Gastrocnemius medialis (tissue), 4 donors: Measurements from ENCODE around the gene ABCC8. TPM values are rescaled to one million over a fixed set of nuclear protein-coding genes. Genes with fewer than 3 reads are reported as not detected.

Experiments
- ATAC-seq, 2 donors: fragments of 150-250 bp; one replicate each; pipeline ENCODE4 v1.9.1; 2016
- DNase-seq, 2 donors: peaks; one replicate each; pipeline ENCODE4 v3.0.0-alpha.2; 2019
- H3K27ac ChIP-seq, 4 donors: fragments of 200-600 bp; sonication (generic); 1 replicate in 1 of 4; 2 replicates in 3 of 4; pipeline ENCODE4 v1.5.1; 2016 to 2018; ENCODE audit warnings: mild to moderate bottlenecking in 2 of 4, moderate library complexity in 1 of 4
- H3K27me3 ChIP-seq, 3 donors: fragments of 200-600 bp; sonication (generic) in 2 of 3; 1 replicate in 1 of 3; 2 replicates in 2 of 3; pipeline versions ENCODE4 v1.5.1 to v1.6.0; 2016 to 2019; ENCODE audit warnings: mild to moderate bottlenecking in 1 of 3, moderate library complexity in 1 of 3
- H3K36me3 ChIP-seq, 2 donors: fragments of 200-600 bp; sonication (generic) in 1 of 2; one replicate each; pipeline ENCODE4 v1.5.1; 2017 to 2018
- H3K4me1 ChIP-seq, 2 donors: fragments of 200-600 bp; sonication (generic) in 1 of 2; one replicate each; pipeline ENCODE4 v1.5.1; 2016 to 2017; ENCODE audit warnings: mild to moderate bottlenecking in 2 of 2
- H3K4me3 ChIP-seq, 4 donors: fragments of 200-600 bp; sonication (generic) in 3 of 4; 1 replicate in 1 of 4; 2 replicates in 3 of 4; pipeline ENCODE4 v1.5.1; 2016 to 2019; ENCODE audit warnings: mild to moderate bottlenecking in 2 of 4
- H3K9me3 ChIP-seq, 3 donors: fragments of 200-600 bp; sonication (generic) in 2 of 3; 1 replicate in 1 of 3; 2 replicates in 2 of 3; pipeline ENCODE4 v1.5.1; 2016 to 2019
- POLR2A ChIP-seq, 2 donors: fragments of 450-650 bp; IDR thresholded peaks; one replicate each; pipeline ENCODE4 v1.6.1; 2017; ENCODE audit warnings: antibody characterized with exemption in 2 of 2, mild to moderate bottlenecking in 2 of 2, moderate library complexity in 2 of 2
- in situ Hi-C, 4 donors: fragments of 200-750 bp; cut with MboI; loops; one replicate each; pipeline versions ENCODE4 v1.15.0 to v1.8.0; 2017; ENCODE audit warnings: low sequenced_read_pairs in 4 of 4
- intact Hi-C: fragments of 100-400 bp; cut with DNase I; formaldehyde crosslinking; loops from one replicate; pipeline ENCODE4 v1.15.1; 2023; ENCODE audit warnings: low total_unique reads
- total RNA-seq, 4 donors: library from RNA; depleted of rRNA; stranded (reverse); fragments of >200 nt; gene quantifications; one replicate each; pipeline versions ENCODE4 v1.1.0 to v1.2.3, GENCODE V29; 2016
- TF ChIP-seq, protein P1 (sequence below), 5 experiments: fragments of 450-650 bp in 3 of 5; fragments of 200-600 bp in 2 of 5; sonication (generic) in 2 of 5; IDR thresholded peaks in 4 of 5; conservative IDR thresholded peaks in 1 of 5; 1 replicate in 4 of 5; 2 replicates in 1 of 5; pipeline ENCODE4 v1.5.1; 2016 to 2019; ENCODE audit warnings: antibody characterized with exemption in 5 of 5, mild to moderate bottlenecking in 3 of 5, moderate library complexity in 3 of 5

Gene ABCC8
- total RNA-seq, 4 donors from 2014 or later = 0.33 to 4.0 (median 1.1) TPM

DNA sequence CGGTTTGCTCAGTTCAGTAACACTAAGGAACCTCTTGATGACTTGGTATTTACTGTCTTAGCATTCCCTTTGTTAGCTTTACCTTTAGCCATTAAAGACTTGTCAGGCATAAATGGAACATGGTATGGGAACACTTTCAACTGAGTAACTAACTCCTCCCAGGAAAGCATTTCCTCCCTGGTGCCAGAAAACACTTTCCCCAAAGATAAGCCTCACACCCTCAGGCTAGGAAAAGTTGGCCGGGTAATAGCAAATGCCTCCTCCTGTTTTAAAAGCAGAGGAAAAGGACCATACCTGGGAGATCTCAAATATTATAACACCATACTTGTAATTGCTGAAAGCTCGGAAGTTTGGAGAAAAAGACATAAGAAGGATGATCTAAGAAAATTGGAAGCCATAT, 100.2 kb downstream of the ABCC8 start:
- Histone ChIP-seq H3K36me3 (peaks cover 0 to 12% of the 10 kb centered on the region in 2 donors), H3K27me3 (no peaks in the 10 kb centered on the region), H3K4me3 (no peak overlapping the region), H3K9me3 (peaks cover 0 to 5% (median 4%) of the 10 kb centered on the region in 3 donors), H3K4me1 (peaks cover 19 to 34% of the 10 kb centered on the region in 2 donors), H3K27ac (no peak overlapping the region)
- intact Hi-C loops (no loop called here), in situ Hi-C loops (loop anchor here in 2 of 4 donors (25.0 kb wide), 2 partner anchors 311 to 336 kb away; partner anchors contain the start of gene MYOD1 (in 1 of the 2))
- TF ChIP-seq, protein P1, sequence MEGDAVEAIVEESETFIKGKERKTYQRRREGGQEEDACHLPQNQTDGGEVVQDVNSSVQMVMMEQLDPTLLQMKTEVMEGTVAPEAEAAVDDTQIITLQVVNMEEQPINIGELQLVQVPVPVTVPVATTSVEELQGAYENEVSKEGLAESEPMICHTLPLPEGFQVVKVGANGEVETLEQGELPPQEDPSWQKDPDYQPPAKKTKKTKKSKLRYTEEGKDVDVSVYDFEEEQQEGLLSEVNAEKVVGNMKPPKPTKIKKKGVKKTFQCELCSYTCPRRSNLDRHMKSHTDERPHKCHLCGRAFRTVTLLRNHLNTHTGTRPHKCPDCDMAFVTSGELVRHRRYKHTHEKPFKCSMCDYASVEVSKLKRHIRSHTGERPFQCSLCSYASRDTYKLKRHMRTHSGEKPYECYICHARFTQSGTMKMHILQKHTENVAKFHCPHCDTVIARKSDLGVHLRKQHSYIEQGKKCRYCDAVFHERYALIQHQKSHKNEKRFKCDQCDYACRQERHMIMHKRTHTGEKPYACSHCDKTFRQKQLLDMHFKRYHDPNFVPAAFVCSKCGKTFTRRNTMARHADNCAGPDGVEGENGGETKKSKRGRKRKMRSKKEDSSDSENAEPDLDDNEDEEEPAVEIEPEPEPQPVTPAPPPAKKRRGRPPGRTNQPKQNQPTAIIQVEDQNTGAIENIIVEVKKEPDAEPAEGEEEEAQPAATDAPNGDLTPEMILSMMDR (IDR thresholded peaks at IDR 0.05 in 4 of 5, conservative IDR thresholded peaks at IDR 0.05 in 1 of 5) = no peak
- no peak for TF ChIP-seq POLR2A (IDR thresholded peaks at IDR 0.05)
- ATAC-seq (no peak), DNase-seq (no peak)

DNA sequence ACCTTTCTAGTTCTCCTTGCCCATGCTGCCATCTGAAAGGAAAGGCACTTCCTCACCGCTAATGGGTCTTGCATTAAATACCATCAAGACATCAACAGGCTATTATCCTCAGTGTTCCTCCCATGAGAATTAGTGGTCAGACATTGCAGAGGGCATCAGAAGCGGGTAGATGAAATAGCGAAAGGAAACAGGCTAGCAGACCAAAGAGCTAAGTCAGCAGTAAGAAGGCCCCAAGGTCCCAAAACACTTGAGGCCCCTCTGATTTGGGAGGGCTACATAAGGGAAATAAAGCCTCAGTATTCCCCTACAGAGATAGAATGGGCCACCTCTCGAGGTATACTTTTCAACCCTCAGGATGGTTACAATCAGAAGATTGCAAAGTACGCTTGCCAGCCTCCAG, 101.1 kb downstream of the ABCC8 start:
- peaks cover 0 to 16% of the 10 kb centered on the region in 2 donors for H3K36me3 ChIP-seq
- no peak overlapping the region for H3K4me3 ChIP-seq
- TF ChIP-seq, protein P1 (IDR thresholded peaks at IDR 0.05 in 4 of 5, conservative IDR thresholded peaks at IDR 0.05 in 1 of 5) = no peak
- TF ChIP-seq POLR2A (IDR thresholded peaks at IDR 0.05) = no peak
- H3K27me3 ChIP-seq = no peaks in the 10 kb centered on the region
- H3K9me3 ChIP-seq = peaks cover 0 to 10% (median 4%) of the 10 kb centered on the region in 3 donors
- intact Hi-C loops = no loop called here
- in situ Hi-C loops = loop anchor here in 2 of 4 donors (25.0 kb wide), 2 partner anchors 312 to 337 kb away; partner anchors contain the start of gene MYOD1 (in 1 of the 2)
- ATAC-seq (no peak), DNase-seq (no peak)
- H3K27ac ChIP-seq = no peak overlapping the region
- H3K4me1 ChIP-seq = peaks cover 13 to 27% of the 10 kb centered on the region in 2 donors

DNA sequence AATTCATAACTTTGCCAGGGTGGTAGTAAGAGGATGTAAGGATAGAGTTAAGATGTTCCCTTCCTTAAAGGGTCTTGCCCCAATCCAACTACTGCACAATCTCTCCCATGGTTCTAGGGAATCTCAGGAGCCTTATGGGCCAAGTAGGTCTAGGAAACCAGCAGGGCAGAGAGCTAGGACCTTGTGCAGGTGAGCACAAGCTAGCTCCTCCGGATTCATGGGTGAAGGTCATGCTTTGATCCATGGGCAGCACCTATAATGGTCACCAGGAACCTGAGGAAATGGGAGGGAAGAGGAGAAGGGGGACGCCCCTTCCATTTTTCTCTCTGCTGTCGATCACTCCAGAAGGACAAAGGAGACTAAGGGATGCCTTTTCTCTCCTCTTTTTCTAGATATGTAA, 105.0 kb downstream of the ABCC8 start:
- H3K9me3 ChIP-seq = peaks cover 0 to 14% (median 4%) of the 10 kb centered on the region in 3 donors
- TF ChIP-seq, protein P1 (IDR thresholded peaks at IDR 0.05 in 4 of 5, conservative IDR thresholded peaks at IDR 0.05 in 1 of 5) = no peak
- no peak for TF ChIP-seq POLR2A (IDR thresholded peaks at IDR 0.05)
- no peak for ATAC-seq

DNA sequence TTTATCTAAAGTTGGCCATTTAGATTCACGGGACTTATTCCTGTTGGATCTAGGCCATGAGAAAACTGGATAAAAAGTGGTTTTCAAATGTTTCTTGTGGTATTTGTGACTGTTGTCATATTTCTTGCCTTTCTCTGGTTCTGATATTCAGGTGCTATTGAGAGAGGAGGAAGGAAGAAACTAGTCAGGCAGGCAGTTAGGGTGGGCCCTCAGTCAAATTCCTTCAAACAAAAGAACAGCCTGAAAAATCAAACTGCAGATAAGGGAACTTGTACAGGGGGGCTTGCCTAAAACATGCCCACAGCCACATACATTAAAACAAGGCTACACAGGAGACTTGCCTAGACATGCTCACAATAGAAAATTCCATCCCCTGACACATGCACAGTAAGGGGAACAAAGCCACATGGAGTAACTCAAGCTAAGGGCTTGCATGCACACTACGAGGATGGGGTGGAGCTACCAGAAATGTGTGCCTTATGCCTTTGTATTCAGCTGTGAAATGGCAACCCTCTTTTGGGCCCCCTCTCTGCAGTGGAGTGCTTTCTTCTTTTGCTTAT, 106.9 kb downstream of the ABCC8 start:
- H3K4me3 ChIP-seq = no peak overlapping the region
- ATAC-seq (no peak), DNase-seq (no peak)
- peaks cover 0 to 14% (median 4%) of the 10 kb centered on the region in 3 donors for H3K9me3 ChIP-seq
- TF ChIP-seq, protein P1 (IDR thresholded peaks at IDR 0.05 in 4 of 5, conservative IDR thresholded peaks at IDR 0.05 in 1 of 5) = no peak
- TF ChIP-seq POLR2A (IDR thresholded peaks at IDR 0.05) = no peak
- H3K4me1 ChIP-seq = peaks cover 6 to 17% of the 10 kb centered on the region in 2 donors
- in situ Hi-C loops (no loop called here), intact Hi-C loops (no loop called here)
- H3K27me3 ChIP-seq = no peaks in the 10 kb centered on the region
- H3K27ac ChIP-seq = no peak overlapping the region
- H3K36me3 ChIP-seq = peaks cover 0 to 40% of the 10 kb centered on the region in 2 donors

More for the DNA sequence above, 105.0 kb downstream of the ABCC8 start:
- Histone ChIP-seq H3K27ac (no peak overlapping the region), H3K4me3 (no peak overlapping the region), H3K36me3 (peaks cover 0 to 29% of the 10 kb centered on the region in 2 donors), H3K27me3 (no peaks in the 10 kb centered on the region), H3K4me1 (peaks cover 13 to 24% of the 10 kb centered on the region in 2 donors)
- intact Hi-C loops = no loop called here
- DNase-seq = no peak
- in situ Hi-C loops = no loop called here
